Hepatocyte (in vitro differentiated cells): ENCODE measurements around the gene CARD14. TPM values are rescaled to one million over a fixed set of nuclear protein-coding genes. Genes with fewer than 3 reads are reported as not detected.

Source experiments
- DNase-seq: peaks from one replicate; pipeline ENCODE4 v3.0.0-alpha.2; 2016; ENCODE audit warnings: low spot score
- H2AFZ ChIP-seq: fragments of 200-600 bp; sonication (generic); 2 replicates; pipeline ENCODE4 v1.6.0; 2016; ENCODE audit warnings: antibody characterized with exemption, mild to moderate bottlenecking
- H3K27ac ChIP-seq: fragments of 200-600 bp; sonication (generic); 2 replicates; pipeline ENCODE4 v1.5.1; 2016; ENCODE audit warnings: mild to moderate bottlenecking
- H3K27me3 ChIP-seq: fragments of 200-600 bp; sonication (generic); 2 replicates; pipeline ENCODE4 v1.6.1; 2016
- H3K36me3 ChIP-seq: fragments of 200-600 bp; sonication (generic); replicated peaks from 2 replicates; pipeline ENCODE4 v1.5.1; 2016; ENCODE audit warnings: low read depth; ENCODE audit not compliant: insufficient read depth
- H3K4me1 ChIP-seq: fragments of 200-600 bp; sonication (generic); 2 replicates; pipeline ENCODE4 v1.5.1; 2016; ENCODE audit warnings: mild to moderate bottlenecking, moderate library complexity; ENCODE audit not compliant: insufficient read depth
- H3K4me2 ChIP-seq: fragments of 200-600 bp; sonication (generic); 2 replicates; pipeline ENCODE4 v1.6.0; 2016
- H3K4me3 ChIP-seq: fragments of 200-600 bp; sonication (generic); 2 replicates; pipeline ENCODE4 v1.5.1; 2016; ENCODE audit warnings: mild to moderate bottlenecking
- H3K79me2 ChIP-seq: fragments of 200-600 bp; sonication (generic); 2 replicates; pipeline ENCODE4 v1.6.0; 2017; ENCODE audit warnings: mild to moderate bottlenecking
- H3K9me2 ChIP-seq: fragments of 200-600 bp; sonication (generic); replicated peaks from 2 replicates; pipeline ENCODE4 v1.6.0; 2017; ENCODE audit warnings: mild to moderate bottlenecking; ENCODE audit not compliant: insufficient read depth
- H3K9me3 ChIP-seq: fragments of 200-600 bp; sonication (generic); 2 replicates; pipeline ENCODE4 v1.5.1; 2016; ENCODE audit warnings: low read depth, mild to moderate bottlenecking
- H4K20me1 ChIP-seq: fragments of 200-600 bp; sonication (generic); 2 replicates; pipeline ENCODE4 v1.6.0; 2016; ENCODE audit warnings: mild to moderate bottlenecking; ENCODE audit not compliant: insufficient read depth, poor library complexity, severe bottlenecking
- EZH2 ChIP-seq: fragments of 200-600 bp; sonication (generic); IDR thresholded peaks from 2 replicates; pipeline ENCODE4 v1.6.1; 2016; ENCODE audit warnings: antibody characterized with exemption, mild to moderate bottlenecking, borderline replicate concordance
- EZH2phosphoT487 ChIP-seq: fragments of 200-600 bp; sonication (generic); IDR thresholded peaks from one replicate; pipeline ENCODE4 v1.6.1; 2018; ENCODE audit warnings: antibody characterized with exemption, mild to moderate bottlenecking, low read depth, moderate library complexity; ENCODE audit not compliant: unreplicated experiment, severe bottlenecking
- WGBS: methylation state at CpG from one replicate; pipeline ENCODE4 v1.1.6; 2016; ENCODE audit warnings: low lambda C conversion rate; ENCODE audit errors: missing lambda C conversion rate; 5-methylcytosine and 5-hydroxymethylcytosine counted together
- polyA plus RNA-seq: library from polyadenylated mRNA; unstranded; fragments of >200 nt; fragmentation: Nextera tagmentation; extraction: Ambion mirVana; gene quantifications from 2 replicates; pipeline ENCODE4 v1.2.1, GENCODE V29; 2016
- total RNA-seq: library from RNA; depleted of rRNA; stranded (reverse); fragments of >200 nt; gene quantifications from 2 replicates; pipeline ENCODE4 v1.2.3, GENCODE V29; 2014
- TF ChIP-seq, protein P1 (sequence below): fragments of 200-600 bp; sonication (generic); IDR thresholded peaks from 2 replicates; pipeline ENCODE4 v1.5.1; 2016; ENCODE audit warnings: antibody characterized with exemption, mild to moderate bottlenecking; ENCODE audit not compliant: poor library complexity

CARD14 gene
- total and polyA plus RNA-seq, 2 experiments from 2014 or later, result 0.17 TPM

DNA sequence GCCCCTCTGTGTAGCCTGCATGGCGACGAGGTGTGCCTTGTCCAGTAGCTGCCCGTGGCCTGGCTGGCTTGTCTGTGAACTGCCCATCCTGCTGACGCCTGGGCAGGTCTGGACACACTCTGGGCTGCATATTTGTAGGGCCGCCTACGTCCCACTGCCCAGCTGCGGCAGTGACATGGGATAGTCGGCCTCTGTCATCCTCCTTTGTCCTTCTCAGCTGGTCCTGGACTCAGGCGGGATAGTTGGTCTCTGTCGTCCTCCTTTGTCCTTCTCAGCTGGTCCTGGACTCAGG lies 14.5 kb downstream of the CARD14 start:
- TF ChIP-seq EZH2 (no peak), EZH2phosphoT487 (no peak)
- TF ChIP-seq, protein P1, sequence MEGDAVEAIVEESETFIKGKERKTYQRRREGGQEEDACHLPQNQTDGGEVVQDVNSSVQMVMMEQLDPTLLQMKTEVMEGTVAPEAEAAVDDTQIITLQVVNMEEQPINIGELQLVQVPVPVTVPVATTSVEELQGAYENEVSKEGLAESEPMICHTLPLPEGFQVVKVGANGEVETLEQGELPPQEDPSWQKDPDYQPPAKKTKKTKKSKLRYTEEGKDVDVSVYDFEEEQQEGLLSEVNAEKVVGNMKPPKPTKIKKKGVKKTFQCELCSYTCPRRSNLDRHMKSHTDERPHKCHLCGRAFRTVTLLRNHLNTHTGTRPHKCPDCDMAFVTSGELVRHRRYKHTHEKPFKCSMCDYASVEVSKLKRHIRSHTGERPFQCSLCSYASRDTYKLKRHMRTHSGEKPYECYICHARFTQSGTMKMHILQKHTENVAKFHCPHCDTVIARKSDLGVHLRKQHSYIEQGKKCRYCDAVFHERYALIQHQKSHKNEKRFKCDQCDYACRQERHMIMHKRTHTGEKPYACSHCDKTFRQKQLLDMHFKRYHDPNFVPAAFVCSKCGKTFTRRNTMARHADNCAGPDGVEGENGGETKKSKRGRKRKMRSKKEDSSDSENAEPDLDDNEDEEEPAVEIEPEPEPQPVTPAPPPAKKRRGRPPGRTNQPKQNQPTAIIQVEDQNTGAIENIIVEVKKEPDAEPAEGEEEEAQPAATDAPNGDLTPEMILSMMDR, result no peak
- no peak for DNase-seq
- H3K36me3 ChIP-seq, result no peaks in the 10 kb centered on the region
- H3K9me3 ChIP-seq, result no peaks in the 10 kb centered on the region
- H3K4me2 ChIP-seq, result no peak overlapping the region
- H3K4me1 ChIP-seq, result no peaks in the 10 kb centered on the region
- no peaks in the 10 kb centered on the region for H3K27me3 ChIP-seq
- H3K4me3 ChIP-seq, result no peak overlapping the region
- no peaks in the 10 kb centered on the region for H3K79me2 ChIP-seq
- no peak overlapping the region for H3K27ac ChIP-seq
- H2AFZ ChIP-seq, result no peak overlapping the region
- no peaks in the 10 kb centered on the region for H4K20me1 ChIP-seq
- no peaks in the 10 kb centered on the region for H3K9me2 ChIP-seq
- WGBS, result 78% methylated on average over 10 of the region's 10 CpGs

DNA sequence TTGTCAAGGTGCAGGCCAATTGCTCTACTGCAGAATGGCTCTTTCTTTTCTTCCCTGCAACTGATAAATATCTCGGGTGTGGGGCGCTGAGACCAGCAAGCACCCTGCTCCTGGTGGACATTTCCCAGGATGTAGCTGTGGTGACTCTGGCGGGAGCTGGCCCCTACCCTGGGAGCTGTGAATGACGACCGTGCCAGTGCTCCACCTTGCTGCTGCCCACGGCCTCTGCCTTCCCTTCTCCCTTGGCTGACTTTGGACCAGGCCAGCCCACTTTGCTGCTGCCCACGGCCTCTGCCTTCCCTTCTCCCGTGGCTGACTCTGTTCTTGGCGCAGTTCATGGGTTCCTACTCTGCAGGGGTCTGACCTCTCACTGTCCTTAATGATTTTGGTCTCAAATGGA lies 16.1 kb downstream of the CARD14 start:
- no peaks in the 10 kb centered on the region for H3K36me3 ChIP-seq
- no peaks in the 10 kb centered on the region for H3K9me3 ChIP-seq
- H3K79me2 ChIP-seq, result no peaks in the 10 kb centered on the region
- TF ChIP-seq EZH2 (no peak), EZH2phosphoT487 (no peak)
- TF ChIP-seq, protein P1, result no peak
- H3K4me1 ChIP-seq, result no peaks in the 10 kb centered on the region
- H3K27me3 ChIP-seq, result no peaks in the 10 kb centered on the region
- 93% methylated on average over 9 of the region's 9 CpGs for WGBS
- H3K4me3 ChIP-seq, result no peak overlapping the region
- no peaks in the 10 kb centered on the region for H3K9me2 ChIP-seq
- H3K27ac ChIP-seq, result no peak overlapping the region
- DNase-seq, result no peak
- H4K20me1 ChIP-seq, result no peaks in the 10 kb centered on the region
- no peak overlapping the region for H3K4me2 ChIP-seq
- H2AFZ ChIP-seq, result no peak overlapping the region

DNA sequence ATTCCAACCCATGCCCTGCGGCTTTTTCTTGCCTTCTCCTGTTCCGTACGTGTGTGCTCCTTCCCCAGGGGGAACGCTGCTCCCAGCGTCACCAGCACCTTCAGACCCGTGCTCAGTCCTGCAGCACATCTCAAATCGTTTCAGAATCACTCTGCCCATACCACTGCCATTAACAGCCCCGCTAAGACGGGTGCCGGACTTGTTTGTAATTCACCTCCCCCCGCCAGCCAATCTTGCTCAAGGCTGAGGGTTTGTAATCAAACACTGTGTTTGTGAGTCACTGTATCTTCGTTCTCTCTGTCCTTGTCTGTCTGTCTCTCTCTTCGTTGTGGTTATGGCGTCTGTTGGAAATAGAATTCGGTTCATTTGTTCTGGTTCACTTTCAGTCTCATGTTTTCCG lies 17.3 kb downstream of the CARD14 start:
- Histone ChIP-seq H3K36me3 (no peaks in the 10 kb centered on the region), H3K79me2 (no peaks in the 10 kb centered on the region), H2AFZ (no peak overlapping the region), H3K4me2 (no peak overlapping the region), H3K4me1 (no peaks in the 10 kb centered on the region), H3K4me3 (no peak overlapping the region), H4K20me1 (no peaks in the 10 kb centered on the region), H3K9me3 (no peaks in the 10 kb centered on the region), H3K9me2 (no peaks in the 10 kb centered on the region), H3K27ac (no peak overlapping the region), H3K27me3 (no peaks in the 10 kb centered on the region)
- 80% methylated on average over 16 of the region's 16 CpGs for whole genome bisulfite sequencing
- no peak for DNase-seq
- no peak for TF ChIP-seq EZH2
- TF ChIP-seq, protein P1, result no peak
- no peak for TF ChIP-seq EZH2phosphoT487

DNA sequence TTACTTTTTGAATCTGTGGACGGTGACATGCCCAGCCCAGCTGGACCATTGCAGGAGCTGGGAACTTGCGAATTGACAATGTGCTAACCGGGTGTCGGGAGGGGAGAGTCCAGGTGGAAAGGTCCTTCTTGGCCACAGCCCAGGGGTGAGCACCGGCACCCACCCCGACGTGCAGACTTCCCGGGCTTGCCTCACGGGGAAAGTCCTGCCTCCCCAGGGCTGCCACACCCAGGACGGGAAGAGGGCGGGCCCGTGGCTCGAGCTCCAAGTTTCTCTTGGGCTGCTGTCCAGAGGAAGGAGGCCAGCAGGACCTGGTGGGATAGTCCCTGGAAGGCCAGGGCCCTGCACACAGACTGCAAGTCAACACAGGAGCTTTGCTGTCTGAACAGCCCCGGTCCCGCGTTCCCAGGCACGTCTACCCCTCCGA lies 17.7 kb downstream of the CARD14 start:
- Histone ChIP-seq H4K20me1 (no peaks in the 10 kb centered on the region), H3K36me3 (no peaks in the 10 kb centered on the region), H3K27me3 (no peaks in the 10 kb centered on the region), H3K4me3 (no peak overlapping the region), H3K4me1 (no peaks in the 10 kb centered on the region), H3K9me2 (no peaks in the 10 kb centered on the region), H3K9me3 (no peaks in the 10 kb centered on the region), H3K27ac (no peak overlapping the region), H3K79me2 (no peaks in the 10 kb centered on the region), H3K4me2 (no peak overlapping the region), H2AFZ (no peak overlapping the region)
- WGBS, result 78% methylated on average over 18 of the region's 18 CpGs
- no peak for DNase-seq
- TF ChIP-seq EZH2 (no peak), EZH2phosphoT487 (no peak)
- TF ChIP-seq, protein P1, result no peak
